IMR-90 (cell line): ENCODE data around the gene HTR5A. TPM values are rescaled to one million over a fixed set of nuclear protein-coding genes. Genes with fewer than 3 reads are reported as not detected.

Source experiments
- ATAC-seq: fragments of 200-7000 bp; cut with Tn5 transposase; 2 replicates; pipeline ENCODE4 v1.9.1; 2020; ENCODE audit warnings: low read depth, mild to moderate bottlenecking, moderate library complexity
- BruUV-seq: library from RNA; stranded (reverse); fragments of 400-500 nt; replicated peaks from 2 replicates; lab custom pipeline; 2021; lab: Mats Ljungman, UMichigan
- CTCF ChIA-PET: fragments of 300-600 bp; formaldehyde crosslinking; extraction: SDS; loops from one replicate; lab custom pipeline; 2021; ENCODE audit warnings: antibody characterized with exemption; lab: Yijun Ruan, JAX
- POLR2A ChIA-PET: fragments of 300-600 bp; sonication (Branson Sonifier 250); formaldehyde crosslinking; loops from one replicate; lab custom pipeline; 2022; ENCODE audit warnings: antibody characterized with exemption; ENCODE audit not compliant: unreplicated experiment; lab: Charles Lee
- DNase-seq: peaks from one replicate; pipeline ENCODE4 v3.0.0; 2013
- H2AFZ ChIP-seq: replicated peaks from 2 replicates; pipeline ENCODE3; 2013; ENCODE audit warnings: low read length, mild to moderate bottlenecking; ENCODE audit not compliant: poor library complexity
- H2AK5ac ChIP-seq: 2 replicates; pipeline ENCODE4 v1.6.1; 2013; ENCODE audit warnings: low read depth, low read length, inconsistent platforms
- H2AK9ac ChIP-seq: replicated peaks from 2 replicates; pipeline ENCODE3; 2013; ENCODE audit warnings: mild to moderate bottlenecking, low read depth, low read length, moderate library complexity; ENCODE audit not compliant: poor library complexity
- H2BK120ac ChIP-seq: 2 replicates; pipeline ENCODE4 v1.6.1; 2013; ENCODE audit warnings: low read depth, low read length, inconsistent platforms
- H2BK15ac ChIP-seq: 3 replicates; pipeline ENCODE4 v1.6.1; 2013; ENCODE audit warnings: low read depth, low read length, inconsistent platforms
- H2BK20ac ChIP-seq: 2 replicates; pipeline ENCODE4 v1.6.1; 2013; ENCODE audit warnings: low read depth, mild to moderate bottlenecking, inconsistent platforms, low read length, moderate library complexity
- H2BK5ac ChIP-seq: 2 replicates; pipeline ENCODE4 v1.6.1; 2013; ENCODE audit warnings: mild to moderate bottlenecking, low read depth, low read length, inconsistent platforms; ENCODE audit not compliant: poor library complexity, severe bottlenecking
- H3K14ac ChIP-seq: replicated peaks from 2 replicates; pipeline ENCODE4 v1.6.1; 2013; ENCODE audit warnings: low read depth, low read length, inconsistent platforms
- H3K18ac ChIP-seq: 2 replicates; pipeline ENCODE4 v1.6.1; 2013; ENCODE audit warnings: low read depth, low read length, control low read depth
- H3K23ac ChIP-seq: 2 replicates; pipeline ENCODE4 v1.6.1; 2013; ENCODE audit warnings: low read depth, low read length, inconsistent platforms
- H3K27ac ChIP-seq: 2 replicates; pipeline ENCODE4 v1.5.1; 2013; ENCODE audit warnings: mild to moderate bottlenecking, control low read depth, low read length; ENCODE audit not compliant: insufficient read depth
- H3K27me3 ChIP-seq: 2 replicates; pipeline ENCODE4 v1.6.1; 2013; ENCODE audit warnings: low read length; ENCODE audit not compliant: control insufficient read depth, insufficient read depth
- H3K36me3 ChIP-seq: 2 replicates; pipeline ENCODE4 v1.6.1; 2013; ENCODE audit warnings: low read length, mixed read lengths; ENCODE audit not compliant: control insufficient read depth, insufficient read depth
- H3K4ac ChIP-seq: 2 replicates; pipeline ENCODE4 v1.6.1; 2013; ENCODE audit warnings: low read depth, low read length, inconsistent platforms
- H3K4me1 ChIP-seq: 2 replicates; pipeline ENCODE4 v1.6.1; 2013; ENCODE audit warnings: low read length, mixed read lengths; ENCODE audit not compliant: control insufficient read depth, insufficient read depth
- H3K4me2 ChIP-seq: 2 replicates; pipeline ENCODE4 v1.6.1; 2013; ENCODE audit warnings: low read depth, mild to moderate bottlenecking, control low read depth, low read length, moderate library complexity
- H3K4me3 ChIP-seq: 2 replicates; pipeline ENCODE4 v1.5.1; 2013; ENCODE audit warnings: low read depth, mild to moderate bottlenecking, control low read depth, low read length, moderate library complexity; ENCODE audit not compliant: insufficient read depth
- H3K56ac ChIP-seq: 2 replicates; pipeline ENCODE4 v1.6.1; 2013; ENCODE audit warnings: low read length, inconsistent platforms; ENCODE audit not compliant: insufficient read depth; ENCODE audit errors: extremely low read depth
- H3K79me1 ChIP-seq, 2 experiments: 2 replicates each; pipeline ENCODE4 v1.6.1; 2013; ENCODE audit warnings: low read length in 2 of 2, inconsistent platforms in 1 of 2, low read depth in 1 of 2
- H3K9ac ChIP-seq: 2 replicates; pipeline ENCODE4 v1.6.1; 2013; ENCODE audit warnings: low read depth, low read length, control low read depth
- H3K9me1 ChIP-seq: 2 replicates; pipeline ENCODE4 v1.6.1; 2013; ENCODE audit warnings: low read length, inconsistent platforms; ENCODE audit not compliant: insufficient read depth
- H3K9me3 ChIP-seq: 2 replicates; pipeline ENCODE4 v1.6.1; 2013; ENCODE audit warnings: low read length; ENCODE audit not compliant: control insufficient read depth, insufficient read depth
- H4K20me1 ChIP-seq: 2 replicates; pipeline ENCODE4 v1.6.1; 2013; ENCODE audit warnings: low read length, inconsistent platforms; ENCODE audit not compliant: insufficient read depth
- H4K5ac ChIP-seq: 2 replicates; pipeline ENCODE4 v1.6.1; 2013; ENCODE audit warnings: mild to moderate bottlenecking, low read depth, low read length, control low read depth
- H4K8ac ChIP-seq, 2 experiments: 2 replicates each; pipeline ENCODE4 v1.6.1; 2013; ENCODE audit warnings: low read depth in 2 of 2, low read length in 2 of 2, control low read depth in 1 of 2, inconsistent platforms in 1 of 2
- H4K91ac ChIP-seq: 2 replicates; pipeline ENCODE4 v1.6.1; 2013; ENCODE audit warnings: low read depth, low read length, inconsistent platforms; ENCODE audit not compliant: insufficient read depth
- CEBPB ChIP-seq: IDR thresholded peaks from 2 replicates; pipeline ENCODE4 v1.6.1; 2012; ENCODE audit warnings: low read depth, low read length, improper control_type of control experiment
- CHD1 ChIP-seq: IDR thresholded peaks from 2 replicates; pipeline ENCODE4 v1.6.1; 2012; ENCODE audit warnings: low read depth, low read length, improper control_type of control experiment
- FOS ChIP-seq: fragments of 150-350 bp; IDR thresholded peaks from 2 replicates; pipeline ENCODE4 v1.6.1; 2016; ENCODE audit warnings: low read depth, low read length
- MXI1 ChIP-seq: IDR thresholded peaks from 2 replicates; pipeline ENCODE4 v1.6.1; 2012; ENCODE audit warnings: low read depth, mild to moderate bottlenecking, low read length, moderate library complexity, borderline replicate concordance
- NFE2L2 ChIP-seq: fragments of 150-350 bp; IDR thresholded peaks from 2 replicates; pipeline ENCODE4 v1.6.1; 2016; ENCODE audit warnings: low read depth, mild to moderate bottlenecking, low read length
- RCOR1 ChIP-seq: IDR thresholded peaks from 2 replicates; pipeline ENCODE4 v1.6.1; 2012; ENCODE audit warnings: mild to moderate bottlenecking, low read length, improper control_type of control experiment; ENCODE audit not compliant: insufficient replicate concordance
- RFX5 ChIP-seq: IDR thresholded peaks from 2 replicates; pipeline ENCODE4 v1.8.0; 2012; ENCODE audit warnings: low read depth, mild to moderate bottlenecking, low read length, moderate library complexity
- SMC3 ChIP-seq: fragments of 150-350 bp; IDR thresholded peaks from 2 replicates; pipeline ENCODE4 v1.6.1; 2016; ENCODE audit warnings: low read depth, mild to moderate bottlenecking, antibody characterized with exemption, low read length, moderate library complexity
- WGBS, 2 experiments: methylation state at CpG; one replicate each; pipeline versions ENCODE4 v1.1.5 to v1.1.7; 2013; ENCODE audit warnings: missing lambda C conversion rate in 2 of 2; ENCODE audit not compliant: insufficient read length in 1 of 2; ENCODE audit errors: extremely low coverage in 2 of 2; 5-methylcytosine and 5-hydroxymethylcytosine counted together
- dilution Hi-C: fragments of 300-500 bp; cut with HindIII; formaldehyde crosslinking; loops from one replicate; pipeline ENCODE4 v1.14.3; 2018; ENCODE audit warnings: low sequenced_read_pairs; ENCODE audit not compliant: unreplicated experiment
- in situ Hi-C: fragments of 300-500 bp; cut with MboI; formaldehyde crosslinking; loops from 3 replicates; pipeline ENCODE4 v1.14.3; 2019; ENCODE audit warnings: low sequenced_read_pairs, inconsistent platforms, mixed read lengths
- intact Hi-C: fragments of 100-400 bp; cut with micrococcal nuclease; formaldehyde crosslinking; loops from 2 replicates; pipeline ENCODE4 v1.10.0; 2022
- polyA plus RNA-seq, 3 experiments: library from polyadenylated mRNA; depleted of rRNA; stranded (reverse); fragments of >200 nt; gene quantifications; 2 replicates each; pipeline ENCODE4 v1.2.3, GENCODE V29; 2012; ENCODE audit warnings: low replicate concordance in 1 of 3
- total RNA-seq: library from RNA; depleted of rRNA; stranded (reverse); fragments of >200 nt; gene quantifications from 2 replicates; pipeline ENCODE4 v1.2.3, GENCODE V29; 2012
- TF ChIP-seq, protein P1 (sequence below): fragments of 150-350 bp; IDR thresholded peaks from 2 replicates; pipeline ENCODE4 v1.6.1; 2017; ENCODE audit warnings: mild to moderate bottlenecking, antibody characterized with exemption, low read length, low read depth

Gene HTR5A
- total and polyA plus RNA-seq, 2 of the 4 experiments (the other 2 are of a cell fraction), result not detected

DNA sequence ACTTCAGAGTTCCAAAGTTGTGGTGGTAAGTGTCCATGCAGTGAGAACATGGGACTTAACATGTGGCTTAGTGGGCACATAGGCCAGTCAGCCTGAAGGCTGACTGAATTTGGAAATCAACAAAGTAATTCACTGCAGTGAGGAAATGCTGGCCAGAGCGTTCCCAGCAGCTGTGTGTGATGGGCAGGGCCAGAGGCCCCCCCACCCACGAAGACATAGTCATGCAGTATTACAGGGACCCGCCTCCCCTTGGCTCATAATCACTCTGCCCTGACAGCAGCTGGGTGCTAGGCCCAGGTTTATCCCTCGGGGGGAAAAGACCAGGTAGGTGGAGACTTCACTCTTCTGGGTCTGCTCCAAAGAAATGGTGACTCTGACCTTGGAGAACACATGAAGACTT is 33.7 kb downstream of the HTR5A start:
- H2BK5ac ChIP-seq, result no peak overlapping the region
- CTCF ChIA-PET, result no interaction called here
- no peak overlapping the region for H3K23ac ChIP-seq

More for the DNA sequence above, 33.7 kb downstream of the HTR5A start:
- no peak overlapping the region for H2AFZ ChIP-seq
- POLR2A ChIA-PET, result no interaction called here
- H3K9me3 ChIP-seq, result no peaks in the 10 kb centered on the region
- H3K4me2 ChIP-seq, result no peak overlapping the region
- no peak overlapping the region for H3K18ac ChIP-seq
- H2BK15ac ChIP-seq, result no peak overlapping the region
- dilution Hi-C loops, result no loop called here
- no peak overlapping the region for H3K56ac ChIP-seq
- no peaks in the 10 kb centered on the region for H3K36me3 ChIP-seq
- H4K8ac ChIP-seq, result no peak overlapping the region
- no peaks in the 10 kb centered on the region for H3K4me1 ChIP-seq
- H4K91ac ChIP-seq, result no peak overlapping the region
- no TSS peak for BruUV-seq
- no peak overlapping the region for H3K4me3 ChIP-seq
- WGBS, 2 experiments, result no CpG with 5 or more reads among the region's 4 CpGs
- no peaks in the 10 kb centered on the region for H4K20me1 ChIP-seq
- H2BK20ac ChIP-seq, result no peak overlapping the region
- H3K9me1 ChIP-seq, result no peaks in the 10 kb centered on the region
- H3K9ac ChIP-seq, result no peak overlapping the region
- no peak overlapping the region for H2BK120ac ChIP-seq
- no peaks in the 10 kb centered on the region for H3K27me3 ChIP-seq
- H3K14ac ChIP-seq, result no peak overlapping the region
- H4K5ac ChIP-seq, result no peak overlapping the region
- no peaks in the 10 kb centered on the region for H3K79me1 ChIP-seq
- H2AK9ac ChIP-seq, result no peak overlapping the region
- H2AK5ac ChIP-seq, result no peak overlapping the region
- ATAC-seq (no peak), DNase-seq (no peak)
- intact Hi-C loops, result no loop called here
- no peak for TF ChIP-seq FOS
- TF ChIP-seq CHD1, result no peak
- no peak for TF ChIP-seq SMC3
- TF ChIP-seq, protein P1, sequence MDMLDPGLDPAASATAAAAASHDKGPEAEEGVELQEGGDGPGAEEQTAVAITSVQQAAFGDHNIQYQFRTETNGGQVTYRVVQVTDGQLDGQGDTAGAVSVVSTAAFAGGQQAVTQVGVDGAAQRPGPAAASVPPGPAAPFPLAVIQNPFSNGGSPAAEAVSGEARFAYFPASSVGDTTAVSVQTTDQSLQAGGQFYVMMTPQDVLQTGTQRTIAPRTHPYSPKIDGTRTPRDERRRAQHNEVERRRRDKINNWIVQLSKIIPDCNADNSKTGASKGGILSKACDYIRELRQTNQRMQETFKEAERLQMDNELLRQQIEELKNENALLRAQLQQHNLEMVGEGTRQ, result no peak
- no peak for TF ChIP-seq MXI1
- no peak for TF ChIP-seq CEBPB
- no peak for TF ChIP-seq NFE2L2
- TF ChIP-seq RFX5, result no peak
- no peak for TF ChIP-seq RCOR1
- H3K4ac ChIP-seq, result no peak overlapping the region
- in situ Hi-C loops, result no loop called here
- no peak overlapping the region for H3K27ac ChIP-seq
